ENCODE measurements around the gene SPAG5.
"Not testable (repeated sequence)": the region's sequence is repeated elsewhere in the genome, so short reads cannot be mapped to it uniquely, and the experiment has no call there.

The SPAG5 gene

DNA sequence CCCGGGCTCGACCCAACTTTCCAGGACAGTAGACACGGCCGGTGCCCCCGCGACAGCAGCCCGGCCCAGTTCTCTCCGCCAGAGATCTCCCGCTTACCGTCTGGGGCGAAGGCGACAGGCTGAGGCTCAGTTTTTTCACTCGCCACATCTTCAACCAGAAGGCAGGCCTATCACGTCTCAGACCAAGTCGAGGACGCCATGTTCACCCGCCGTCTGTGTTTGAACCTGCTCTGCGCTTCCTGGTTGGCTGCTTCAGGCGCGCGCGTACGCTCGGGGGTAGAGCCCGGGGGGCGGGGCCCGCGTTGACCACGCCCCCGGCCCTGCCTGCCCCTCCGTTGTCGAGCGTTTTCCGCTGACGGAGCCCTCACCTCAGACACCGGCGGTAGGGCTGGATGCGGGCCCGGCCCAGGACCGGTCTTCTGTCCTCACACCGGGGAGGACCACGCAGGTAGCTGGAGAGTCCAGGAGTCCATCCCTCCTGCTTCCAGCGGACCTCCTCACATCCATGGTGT is at the start of gene SPAG5:
Gene SPAG5 (minus strand): TSS at position 227 of the 512 bp plus-strand sequence. CDS start 79 bp downstream, at position 148.
- peak; percentile 94 for DNase-seq

DNA sequence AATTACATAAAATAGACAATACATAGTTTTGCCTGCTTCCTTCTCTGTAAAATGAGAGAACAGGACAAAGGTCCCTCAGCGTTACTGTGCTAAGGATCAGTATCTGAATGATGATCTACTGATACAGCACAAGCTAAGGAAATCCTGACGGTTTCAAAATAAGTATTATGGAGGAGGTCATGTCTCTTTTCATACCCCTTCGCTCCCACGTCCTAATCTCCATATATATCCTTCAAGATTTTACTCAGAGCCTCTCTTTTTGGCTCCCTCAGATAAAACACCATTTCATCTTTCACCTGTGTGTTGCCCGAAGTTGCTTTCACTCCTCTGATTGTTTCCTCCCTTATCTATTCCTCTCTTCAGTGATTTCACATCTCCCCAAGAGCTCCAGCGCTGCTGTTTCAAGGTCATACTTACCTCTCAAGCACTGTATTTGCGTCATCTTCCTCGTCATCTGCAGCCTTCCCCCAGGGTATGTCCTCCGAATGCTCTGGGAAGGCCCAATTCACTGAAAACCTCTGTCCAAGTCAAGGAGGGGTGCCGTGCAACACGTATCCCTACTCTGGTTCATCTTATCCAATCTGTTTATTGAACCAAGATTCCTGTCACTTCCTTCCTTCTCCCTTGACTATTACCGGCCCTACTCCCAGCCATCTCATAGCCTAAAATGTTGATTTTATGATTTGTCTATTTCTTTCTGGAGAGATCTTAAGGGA is 47.4 kb upstream of the SPAG5 start:
- no peak for DNase-seq

- no peak for DNase-seq
Observed at GRCh38 chr17:28645576-28645939, 46.7 kb upstream of the SPAG5 start.

DNA sequence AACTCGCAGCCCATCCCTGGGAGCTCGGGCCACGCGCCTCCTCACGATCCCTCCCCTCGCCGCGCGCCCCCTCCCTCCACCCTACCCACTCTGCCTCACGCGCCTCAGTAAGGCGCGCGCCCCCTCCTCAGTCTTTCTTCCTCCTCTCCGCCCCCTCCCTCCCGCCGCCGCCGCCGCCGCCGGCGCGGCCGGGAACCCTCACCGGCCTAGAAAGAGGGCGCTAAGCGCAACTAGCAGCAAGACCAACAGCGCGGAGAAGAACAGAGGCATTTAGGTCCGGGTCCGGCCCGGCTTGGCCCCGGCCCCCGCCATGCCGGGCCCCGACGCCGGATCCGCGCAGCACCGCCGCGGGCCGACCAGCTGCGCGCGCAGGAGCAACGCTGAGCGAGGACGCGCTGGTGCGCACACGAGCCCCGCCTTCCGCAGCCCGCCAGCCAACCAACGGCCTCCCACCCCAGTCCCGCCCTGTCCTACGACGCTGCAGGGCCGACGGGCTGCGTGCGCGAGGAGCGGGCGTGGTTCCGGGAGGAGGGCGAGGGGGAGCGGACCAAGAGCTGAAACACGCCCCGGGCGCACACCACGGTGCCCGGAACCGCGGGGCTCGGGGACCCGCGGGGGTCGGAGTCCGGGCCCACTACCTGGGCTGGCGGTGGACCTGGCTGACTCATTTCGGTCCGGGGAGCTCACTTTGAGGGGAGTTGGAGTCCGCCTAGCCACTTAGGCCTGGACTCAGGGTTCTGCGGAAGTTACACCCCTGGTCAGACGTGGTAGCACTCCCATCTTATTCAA is 46.2 kb upstream of the SPAG5 start, which contains the start of gene BLTP2:
Gene BLTP2 (minus strand): TSS at position 372 of the 789 bp plus-strand sequence. CDS start 102 bp downstream, at position 270.
- DNase-seq, result peak; percentile 95

DNA sequence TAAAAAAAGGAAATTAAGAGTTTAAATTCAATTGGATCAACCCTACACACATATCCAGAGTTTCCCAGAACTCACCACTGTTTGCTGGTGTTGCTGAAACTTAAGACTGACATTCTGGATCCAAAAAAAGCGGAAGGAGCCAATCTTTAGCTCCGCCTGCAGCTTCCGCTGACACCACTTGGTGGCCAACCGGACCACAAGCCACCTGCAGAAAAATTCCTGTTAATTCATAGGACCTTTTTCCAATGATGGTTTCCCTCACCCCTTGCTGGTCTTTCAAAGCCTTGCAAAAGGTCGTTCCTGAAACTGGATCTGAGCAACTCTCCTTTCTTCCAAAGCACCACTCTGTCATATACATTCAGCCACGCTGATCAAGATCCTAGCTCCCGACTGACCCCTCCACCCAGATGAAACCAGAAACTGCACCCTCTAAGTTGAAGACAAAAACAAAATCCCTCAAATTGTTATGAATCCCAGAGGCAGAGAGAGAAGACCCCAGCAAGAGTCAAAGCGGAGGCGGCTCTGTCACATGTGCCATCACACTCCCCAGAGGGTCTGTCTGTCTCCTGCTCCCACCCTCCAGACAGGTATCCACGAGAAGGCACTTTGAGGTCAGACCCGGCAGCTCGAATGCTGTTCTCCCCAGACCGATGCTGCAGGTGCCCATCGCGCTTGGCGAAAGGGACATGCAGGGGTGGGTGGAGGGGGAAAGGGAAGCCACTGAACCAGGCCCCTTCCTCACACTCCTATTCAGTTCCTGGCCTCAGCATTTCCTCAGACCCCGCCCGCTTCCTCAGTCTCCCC is 45.4 kb upstream of the SPAG5 start:
- peak; percentile 12 for DNase-seq

DNA sequence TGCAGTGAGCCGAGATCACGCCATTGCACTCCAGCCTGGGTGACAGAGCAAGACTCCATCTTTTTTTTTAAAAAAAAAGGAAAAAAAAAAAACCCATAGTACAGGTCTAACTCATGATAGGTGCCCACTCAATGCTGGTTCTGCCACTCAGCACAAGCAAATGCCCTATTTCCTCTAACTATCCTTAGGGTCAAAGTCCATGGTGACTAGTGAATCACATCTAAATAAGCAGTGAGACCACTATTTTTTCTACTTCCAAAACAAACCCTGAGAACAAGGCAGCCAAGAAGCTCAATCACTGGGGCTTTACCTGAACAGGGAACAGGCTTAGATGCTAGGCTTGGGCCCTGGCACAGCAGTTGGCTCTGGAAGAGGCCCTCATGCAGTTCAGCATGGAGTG is 42.8 kb upstream of the SPAG5 start:
- no peak for DNase-seq

GRCh38 chr17:28635506-28635905 is 36.7 kb upstream of the SPAG5 start:
- no peak for DNase-seq

DNA sequence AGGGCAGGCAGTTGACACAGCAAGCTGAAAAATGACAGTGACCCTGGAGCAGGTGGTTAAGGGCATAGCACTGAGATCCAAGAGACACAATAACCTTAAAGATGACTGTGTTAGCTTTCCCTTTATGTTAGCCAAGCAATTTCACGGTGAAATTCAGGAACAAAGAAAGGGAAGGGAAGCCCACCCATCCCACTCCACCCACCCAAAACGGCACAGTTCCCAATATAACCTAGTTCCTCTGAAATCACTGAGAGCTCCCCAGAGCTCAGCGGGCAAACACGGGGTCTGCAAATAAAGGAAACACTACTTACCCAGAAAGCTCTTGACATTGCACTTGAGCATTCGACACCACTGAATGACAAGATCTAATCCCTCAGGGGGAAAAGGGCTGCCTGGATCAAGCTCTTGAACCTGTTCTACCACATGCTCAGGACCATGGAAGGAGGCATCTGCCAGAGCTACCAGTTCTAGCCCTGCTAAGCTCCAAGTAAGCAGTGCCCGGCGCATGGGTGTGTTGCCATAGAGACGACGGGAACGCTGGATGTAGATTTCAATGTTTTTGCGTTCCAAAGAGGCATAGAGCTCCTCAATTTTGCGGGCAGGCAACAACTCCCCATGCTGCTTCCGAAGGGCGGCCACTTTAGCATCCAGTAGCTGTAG is 35.5 kb upstream of the SPAG5 start:
- no peak for DNase-seq

- no peak for DNase-seq
Observed at GRCh38 chr17:28626818-28627217, 28.0 kb upstream of the SPAG5 start.

DNA sequence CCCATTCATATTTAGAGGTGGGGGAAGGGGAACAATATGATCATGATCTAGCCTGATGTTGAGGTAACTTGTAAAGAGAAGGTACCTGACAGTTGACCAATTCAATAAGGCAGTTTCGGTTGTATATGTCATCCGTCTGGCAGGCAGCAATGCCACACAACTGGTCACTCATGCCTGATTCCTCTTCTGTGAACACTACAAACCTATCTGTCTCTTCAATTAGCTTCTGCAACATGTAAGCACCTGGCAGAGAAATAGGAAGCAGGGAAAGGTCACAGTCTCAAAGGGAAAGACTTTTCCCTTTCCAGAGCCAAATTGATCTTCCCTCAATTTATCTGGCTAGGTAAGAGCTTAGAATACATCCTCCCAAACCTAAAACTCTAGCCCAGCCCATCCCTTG is 25.3 kb upstream of the SPAG5 start:
- no peak for DNase-seq

DNA sequence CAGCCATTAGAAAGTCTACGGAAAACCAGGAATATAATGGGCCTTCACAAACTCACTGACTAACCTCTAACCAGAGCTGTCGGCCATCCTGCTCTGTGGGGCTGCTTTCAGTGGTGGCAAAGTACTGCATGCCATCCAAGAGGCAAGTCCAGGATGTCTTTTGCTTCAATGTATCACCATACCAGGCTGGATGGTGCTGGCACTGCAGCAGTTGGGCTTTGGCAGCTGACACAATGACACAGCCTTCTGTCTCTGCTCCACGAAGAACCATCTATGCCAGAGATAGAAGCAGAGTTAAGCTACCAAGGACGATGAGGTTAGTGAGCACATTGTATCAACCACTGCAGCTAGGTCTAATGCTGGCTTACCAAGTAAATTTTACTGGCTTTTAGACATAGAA is 24.9 kb upstream of the SPAG5 start:
- no peak for DNase-seq

DNA sequence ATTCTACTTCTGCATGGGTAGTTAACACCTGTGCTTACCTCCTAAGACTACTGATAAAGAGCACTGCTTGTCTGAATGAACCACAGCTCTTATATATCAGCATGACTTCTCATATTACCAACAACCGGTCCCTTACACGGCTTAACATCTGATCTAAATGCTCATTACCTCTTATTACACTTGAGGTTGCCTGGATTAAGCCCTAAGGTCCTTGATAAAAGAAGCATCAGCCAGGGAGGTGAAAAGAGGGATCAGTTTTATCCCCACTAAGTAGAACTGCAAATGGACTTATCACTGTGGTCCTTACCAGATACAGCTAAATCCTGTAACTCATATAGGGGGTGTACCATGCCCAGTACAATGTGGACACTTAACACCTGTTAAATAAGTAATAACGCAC is 23.4 kb upstream of the SPAG5 start:
- DNase-seq, result no peak

DNA sequence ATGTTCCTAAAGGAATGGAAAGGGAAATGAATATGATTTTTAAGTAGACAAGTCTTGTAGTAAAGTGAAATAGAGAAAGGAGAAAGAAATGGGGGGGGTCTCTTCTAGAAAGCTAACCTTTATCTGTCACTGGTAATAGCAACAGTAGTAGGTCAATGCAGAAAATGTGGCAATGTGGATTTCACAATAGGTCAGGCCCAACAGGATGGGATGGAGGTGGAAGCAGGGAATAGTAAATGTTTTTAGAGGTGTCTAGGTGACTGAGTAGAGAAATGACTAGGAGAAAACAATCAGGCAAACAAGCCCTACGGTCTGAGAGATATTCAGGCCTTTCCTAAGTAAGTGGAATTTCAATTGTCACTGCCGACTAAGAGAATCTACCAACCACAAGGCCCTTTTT is 21.2 kb upstream of the SPAG5 start:
- DNase-seq, result no peak

DNA sequence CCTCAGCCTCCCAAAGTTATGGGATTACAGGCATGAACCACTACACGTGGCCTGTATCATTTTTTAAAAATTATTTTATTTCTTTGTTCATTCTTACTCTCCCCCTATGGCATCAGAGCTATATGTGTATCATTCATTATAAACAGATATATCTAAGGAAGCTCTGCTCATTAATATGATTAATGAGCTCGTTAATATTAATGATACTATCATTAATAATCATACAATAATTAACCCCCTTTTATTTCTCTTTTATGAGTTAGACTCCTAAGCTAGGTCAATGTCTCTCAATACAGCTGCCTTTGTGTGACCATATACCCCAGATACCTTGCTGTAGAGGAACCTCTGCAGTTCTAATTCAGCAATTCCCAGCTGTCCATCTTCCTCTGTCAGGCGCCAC is 19.6 kb upstream of the SPAG5 start:
- no peak for DNase-seq

DNA sequence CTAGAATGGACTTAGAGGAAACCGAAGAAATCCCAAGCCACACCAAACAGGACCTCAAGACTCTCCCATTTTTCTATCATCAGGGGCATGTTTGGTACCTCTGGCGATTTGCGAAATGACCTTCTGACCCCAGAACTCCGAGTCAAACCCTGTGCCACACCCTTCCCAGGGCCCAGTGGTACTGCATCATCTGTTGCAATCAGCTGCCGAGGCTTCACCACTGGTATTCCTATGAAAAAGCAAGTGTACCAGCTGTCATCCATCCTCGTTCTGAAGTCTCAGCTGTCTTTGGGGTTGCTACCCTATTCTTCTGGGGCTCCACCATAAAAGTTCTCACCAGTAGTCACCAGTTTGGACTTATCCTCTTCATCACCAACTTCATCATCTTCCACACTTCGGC is 17.5 kb upstream of the SPAG5 start:
- no peak for DNase-seq

DNA sequence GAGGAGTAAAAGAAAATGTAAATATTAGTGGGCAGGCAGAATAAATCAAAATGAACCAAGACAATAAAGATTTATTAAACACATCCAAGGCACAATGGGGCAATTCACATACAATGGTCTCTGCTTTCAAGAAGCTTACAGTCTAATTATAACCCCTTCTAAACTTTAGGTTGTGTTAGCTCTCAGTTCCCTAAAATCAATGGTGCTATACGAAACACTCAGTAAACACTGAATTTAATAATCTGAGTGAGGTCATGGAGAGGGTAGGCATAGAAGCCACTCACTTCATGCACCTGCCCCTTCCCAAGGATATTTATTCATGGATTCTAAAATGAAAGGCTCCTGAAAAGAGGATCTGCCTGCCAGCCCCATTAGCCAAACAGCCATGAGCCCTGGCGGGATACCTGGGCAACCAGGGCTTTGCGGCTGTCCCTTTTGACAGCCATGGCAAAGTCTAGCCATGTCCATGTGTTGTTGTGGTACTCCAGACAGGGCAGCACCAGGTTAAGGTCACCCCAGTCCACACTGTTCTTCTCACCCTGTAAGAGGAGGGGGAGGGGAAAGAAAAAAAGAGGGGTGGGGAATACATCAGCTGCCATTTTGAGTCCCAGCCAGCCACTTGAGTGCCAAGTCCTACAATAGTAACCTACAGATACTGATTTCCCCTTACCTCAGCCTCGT is 16.6 kb upstream of the SPAG5 start:
- DNase-seq, result no peak

DNA sequence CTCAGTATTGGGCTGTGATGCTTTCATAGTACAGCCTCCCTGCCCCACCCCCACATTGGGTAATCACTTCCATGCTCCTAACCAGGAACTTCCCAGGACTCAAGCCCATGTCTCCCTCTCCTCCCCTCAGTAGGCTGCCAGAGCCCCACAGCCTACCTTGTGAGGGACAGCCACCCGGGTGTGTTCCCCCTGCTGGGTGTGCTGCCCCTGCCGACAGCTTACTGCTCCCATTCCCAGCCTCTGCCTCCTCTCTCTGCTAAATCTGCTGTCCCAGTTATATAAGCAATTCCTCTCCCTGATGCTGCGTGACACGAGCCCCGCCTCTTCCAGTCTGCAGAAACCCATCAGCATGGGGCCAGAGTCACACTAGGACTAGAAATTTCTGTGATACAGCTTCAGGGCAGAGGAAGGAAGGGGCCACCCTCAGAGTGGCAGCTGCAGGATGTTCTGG is 15.1 kb upstream of the SPAG5 start, which contains the start of gene RSKR:
Gene RSKR (minus strand): TSS at position 255 of the 451 bp plus-strand sequence. CDS start 24 bp downstream, at position 231.
- no peak for DNase-seq

GRCh38 chr17:28612936-28613872 is 14.4 kb upstream of the SPAG5 start:
- DNase-seq, result peak; percentile 32

GRCh38 chr17:28612531-28612930 is 13.7 kb upstream of the SPAG5 start:
- DNase-seq, result no peak

GRCh38 chr17:28610376-28610775 is 11.6 kb upstream of the SPAG5 start:
- DNase-seq, result no peak

GRCh38 chr17:28604031-28604430 is 5.2 kb upstream of the SPAG5 start:
- not testable (repeated sequence) for DNase-seq
